GM23338 (cell line): ENCODE data around the gene XIRP2. TPM values are rescaled to one million over a fixed set of nuclear protein-coding genes. Genes with fewer than 3 reads are reported as not detected.

ENCODE experiments used
- ATAC-seq: fragments of 200-7000 bp; cut with Tn5 transposase; 3 replicates; pipeline ENCODE4 v1.9.1; 2020
- DNase-seq: peaks from one replicate; pipeline ENCODE4 v3.0.0-alpha.2; 2015; ENCODE audit warnings: low spot score
- H2AFZ ChIP-seq: fragments of 200-600 bp; sonication (generic); 2 replicates; pipeline ENCODE4 v1.8.0; 2016; ENCODE audit warnings: antibody characterized with exemption, mild to moderate bottlenecking, moderate library complexity
- H3F3A ChIP-seq: fragments of 200-600 bp; sonication (generic); replicated peaks from 2 replicates; pipeline ENCODE4 v1.8.0; 2017; ENCODE audit warnings: antibody characterized with exemption, mixed run types, low read depth
- H3K27ac ChIP-seq: fragments of 200-600 bp; sonication (generic); 2 replicates; pipeline ENCODE4 v1.6.1; 2016; ENCODE audit warnings: low read depth
- H3K27me3 ChIP-seq: fragments of 200-600 bp; sonication (generic); 2 replicates; pipeline ENCODE4 v1.8.0; 2016; ENCODE audit warnings: mild to moderate bottlenecking, mixed run types, moderate library complexity; ENCODE audit not compliant: insufficient read depth
- H3K36me3 ChIP-seq: fragments of 200-600 bp; sonication (generic); 2 replicates; pipeline ENCODE4 v1.8.0; 2016; ENCODE audit warnings: mild to moderate bottlenecking; ENCODE audit not compliant: insufficient read depth
- H3K4me1 ChIP-seq: fragments of 200-600 bp; sonication (generic); 2 replicates; pipeline ENCODE4 v1.8.0; 2016; ENCODE audit warnings: mild to moderate bottlenecking, moderate library complexity; ENCODE audit not compliant: insufficient read depth
- H3K4me2 ChIP-seq: fragments of 200-600 bp; sonication (generic); 2 replicates; pipeline ENCODE4 v1.7.1; 2017; ENCODE audit warnings: mixed run types
- H3K4me3 ChIP-seq: fragments of 200-600 bp; sonication (generic); 2 replicates; pipeline ENCODE4 v1.6.1; 2016; ENCODE audit warnings: mixed run types
- H3K79me2 ChIP-seq: fragments of 200-600 bp; sonication (generic); replicated peaks from 2 replicates; pipeline ENCODE4 v1.8.0; 2017; ENCODE audit warnings: mild to moderate bottlenecking; ENCODE audit not compliant: insufficient read depth
- H3K9me2 ChIP-seq: fragments of 200-600 bp; sonication (generic); 2 replicates; pipeline ENCODE4 v1.8.0; 2017; ENCODE audit not compliant: insufficient read depth
- H4K20me1 ChIP-seq: fragments of 200-600 bp; sonication (generic); replicated peaks from 2 replicates; pipeline ENCODE4 v1.8.0; 2017; ENCODE audit warnings: mild to moderate bottlenecking; ENCODE audit not compliant: insufficient read depth
- H3K27ac Mint-ChIP-seq: 2 replicates; pipeline ENCODE4 v1.8.0; 2020; ENCODE audit warnings: inconsistent platforms, mild to moderate bottlenecking, moderate library complexity, mixed read lengths
- H3K27me3 Mint-ChIP-seq: 3 replicates; pipeline ENCODE4 v1.8.0; 2022; ENCODE audit warnings: low read depth, mild to moderate bottlenecking, moderate library complexity, mixed read lengths, inconsistent platforms; ENCODE audit not compliant: insufficient read depth, poor library complexity
- H3K36me3 Mint-ChIP-seq: 3 replicates; pipeline ENCODE4 v1.8.0; 2021; ENCODE audit warnings: low read depth, mild to moderate bottlenecking, inconsistent platforms, moderate library complexity, mixed read lengths
- H3K4me1 Mint-ChIP-seq: 3 replicates; pipeline ENCODE4 v1.8.0; 2020; ENCODE audit warnings: mild to moderate bottlenecking, inconsistent platforms, mixed read lengths
- H3K4me3 Mint-ChIP-seq: 3 replicates; pipeline ENCODE4 v1.8.0; 2021; ENCODE audit warnings: moderate library complexity, mild to moderate bottlenecking, inconsistent platforms, mixed read lengths
- H3K9me3 Mint-ChIP-seq: 3 replicates; pipeline ENCODE4 v1.8.0; 2020; ENCODE audit warnings: moderate library complexity, mild to moderate bottlenecking, inconsistent platforms, mixed read lengths
- JUNB ChIP-seq: IDR thresholded peaks from one replicate; pipeline ENCODE4 v1.6.1; 2016; ENCODE audit warnings: antibody characterized with exemption; ENCODE audit not compliant: unreplicated experiment
- polyA plus RNA-seq: library from polyadenylated mRNA; unstranded; fragments of >200 nt; fragmentation: Nextera tagmentation; extraction: Ambion mirVana; gene quantifications from 2 replicates; pipeline ENCODE4 v1.2.1, GENCODE V29; 2016
- total RNA-seq: library from RNA; depleted of rRNA; stranded (reverse); fragments of >200 nt; shearing (Covaris generic); gene quantifications from 2 replicates; pipeline ENCODE4 v1.2.3, GENCODE V29; 2014
- TF ChIP-seq, protein P1 (sequence below): fragments of 250-450 bp; sonication (Bioruptor Pico); IDR thresholded peaks from 2 replicates; pipeline ENCODE4 v1.5.0; 2020; ENCODE audit warnings: mild to moderate bottlenecking, moderate library complexity
- TF ChIP-seq, protein P2 (sequence below): IDR thresholded peaks from one replicate; pipeline ENCODE4 v1.6.1; 2018; ENCODE audit warnings: antibody characterized with exemption; ENCODE audit not compliant: unreplicated experiment

Gene XIRP2
- total and polyA plus RNA-seq, 2 experiments from 2014 or later, result 0.17 to 0.31 TPM

DNA sequence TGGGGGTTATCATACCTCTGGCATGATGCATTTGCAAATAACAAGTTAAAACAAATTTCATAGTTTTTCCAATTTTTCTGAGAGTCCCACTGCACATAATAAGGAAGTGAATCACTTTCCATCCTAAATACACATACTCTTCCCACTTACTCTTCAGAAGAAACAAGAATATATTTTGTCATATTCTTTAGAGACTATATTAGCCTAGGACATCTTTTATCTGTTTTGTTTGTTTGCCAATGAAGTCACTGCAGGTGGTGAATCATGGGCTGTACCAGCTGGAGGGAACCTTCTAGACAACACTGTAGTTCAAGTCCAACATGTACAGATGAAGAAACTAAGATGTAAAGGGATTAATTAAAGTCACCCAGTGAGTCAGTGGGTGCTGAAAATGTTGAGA, 116.8 kb downstream of the XIRP2 start:
- no peaks in the 10 kb centered on the region for H3K27me3 ChIP-seq
- H3K9me2 ChIP-seq, result no peaks in the 10 kb centered on the region
- H3K79me2 ChIP-seq, result no peaks in the 10 kb centered on the region
- H3K36me3 ChIP-seq, result no peaks in the 10 kb centered on the region
- ATAC-seq (no peak), DNase-seq (no peak)
- H3K4me2 ChIP-seq, result no peak overlapping the region
- no peaks in the 10 kb centered on the region for H3K4me1 ChIP-seq
- H2AFZ ChIP-seq, result no peak overlapping the region
- no peak overlapping the region for H3K27ac ChIP-seq
- no peaks in the 10 kb centered on the region for H3K27me3 Mint-ChIP-seq
- H3K36me3 Mint-ChIP-seq, result no peaks in the 10 kb centered on the region
- no peak overlapping the region for H3K4me3 ChIP-seq
- no peaks in the 10 kb centered on the region; the same call in 2 of the 3 replicates for H3K9me3 Mint-ChIP-seq
- TF ChIP-seq, protein P1, sequence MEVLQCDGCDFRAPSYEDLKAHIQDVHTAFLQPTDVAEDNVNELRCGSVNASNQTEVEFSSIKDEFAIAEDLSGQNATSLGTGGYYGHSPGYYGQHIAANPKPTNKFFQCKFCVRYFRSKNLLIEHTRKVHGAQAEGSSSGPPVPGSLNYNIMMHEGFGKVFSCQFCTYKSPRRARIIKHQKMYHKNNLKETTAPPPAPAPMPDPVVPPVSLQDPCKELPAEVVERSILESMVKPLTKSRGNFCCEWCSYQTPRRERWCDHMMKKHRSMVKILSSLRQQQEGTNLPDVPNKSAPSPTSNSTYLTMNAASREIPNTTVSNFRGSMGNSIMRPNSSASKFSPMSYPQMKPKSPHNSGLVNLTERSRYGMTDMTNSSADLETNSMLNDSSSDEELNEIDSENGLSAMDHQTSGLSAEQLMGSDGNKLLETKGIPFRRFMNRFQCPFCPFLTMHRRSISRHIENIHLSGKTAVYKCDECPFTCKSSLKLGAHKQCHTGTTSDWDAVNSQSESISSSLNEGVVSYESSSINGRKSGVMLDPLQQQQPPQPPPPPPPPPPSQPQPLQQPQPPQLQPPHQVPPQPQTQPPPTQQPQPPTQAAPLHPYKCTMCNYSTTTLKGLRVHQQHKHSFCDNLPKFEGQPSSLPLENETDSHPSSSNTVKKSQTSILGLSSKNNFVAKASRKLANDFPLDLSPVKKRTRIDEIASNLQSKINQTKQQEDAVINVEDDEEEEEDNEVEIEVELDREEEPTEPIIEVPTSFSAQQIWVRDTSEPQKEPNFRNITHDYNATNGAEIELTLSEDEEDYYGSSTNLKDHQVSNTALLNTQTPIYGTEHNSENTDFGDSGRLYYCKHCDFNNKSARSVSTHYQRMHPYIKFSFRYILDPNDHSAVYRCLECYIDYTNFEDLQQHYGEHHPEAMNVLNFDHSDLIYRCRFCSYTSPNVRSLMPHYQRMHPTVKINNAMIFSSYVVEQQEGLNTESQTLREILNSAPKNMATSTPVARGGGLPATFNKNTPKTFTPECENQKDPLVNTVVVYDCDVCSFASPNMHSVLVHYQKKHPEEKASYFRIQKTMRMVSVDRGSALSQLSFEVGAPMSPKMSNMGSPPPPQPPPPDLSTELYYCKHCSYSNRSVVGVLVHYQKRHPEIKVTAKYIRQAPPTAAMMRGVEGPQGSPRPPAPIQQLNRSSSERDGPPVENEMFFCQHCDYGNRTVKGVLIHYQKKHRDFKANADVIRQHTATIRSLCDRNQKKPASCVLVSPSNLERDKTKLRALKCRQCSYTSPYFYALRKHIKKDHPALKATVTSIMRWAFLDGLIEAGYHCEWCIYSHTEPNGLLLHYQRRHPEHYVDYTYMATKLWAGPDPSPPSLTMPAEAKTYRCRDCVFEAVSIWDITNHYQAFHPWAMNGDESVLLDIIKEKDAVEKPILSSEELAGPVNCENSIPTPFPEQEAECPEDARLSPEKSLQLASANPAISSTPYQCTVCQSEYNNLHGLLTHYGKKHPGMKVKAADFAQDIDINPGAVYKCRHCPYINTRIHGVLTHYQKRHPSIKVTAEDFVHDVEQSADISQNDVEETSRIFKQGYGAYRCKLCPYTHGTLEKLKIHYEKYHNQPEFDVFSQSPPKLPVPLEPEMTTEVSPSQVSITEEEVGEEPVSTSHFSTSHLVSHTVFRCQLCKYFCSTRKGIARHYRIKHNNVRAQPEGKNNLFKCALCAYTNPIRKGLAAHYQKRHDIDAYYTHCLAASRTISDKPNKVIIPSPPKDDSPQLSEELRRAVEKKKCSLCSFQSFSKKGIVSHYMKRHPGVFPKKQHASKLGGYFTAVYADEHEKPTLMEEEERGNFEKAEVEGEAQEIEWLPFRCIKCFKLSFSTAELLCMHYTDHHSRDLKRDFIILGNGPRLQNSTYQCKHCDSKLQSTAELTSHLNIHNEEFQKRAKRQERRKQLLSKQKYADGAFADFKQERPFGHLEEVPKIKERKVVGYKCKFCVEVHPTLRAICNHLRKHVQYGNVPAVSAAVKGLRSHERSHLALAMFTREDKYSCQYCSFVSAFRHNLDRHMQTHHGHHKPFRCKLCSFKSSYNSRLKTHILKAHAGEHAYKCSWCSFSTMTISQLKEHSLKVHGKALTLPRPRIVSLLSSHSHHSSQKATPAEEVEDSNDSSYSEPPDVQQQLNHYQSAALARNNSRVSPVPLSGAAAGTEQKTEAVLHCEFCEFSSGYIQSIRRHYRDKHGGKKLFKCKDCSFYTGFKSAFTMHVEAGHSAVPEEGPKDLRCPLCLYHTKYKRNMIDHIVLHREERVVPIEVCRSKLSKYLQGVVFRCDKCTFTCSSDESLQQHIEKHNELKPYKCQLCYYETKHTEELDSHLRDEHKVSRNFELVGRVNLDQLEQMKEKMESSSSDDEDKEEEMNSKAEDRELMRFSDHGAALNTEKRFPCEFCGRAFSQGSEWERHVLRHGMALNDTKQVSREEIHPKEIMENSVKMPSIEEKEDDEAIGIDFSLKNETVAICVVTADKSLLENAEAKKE (CRISPR knock-in tag), result no peak
- TF ChIP-seq, protein P2, sequence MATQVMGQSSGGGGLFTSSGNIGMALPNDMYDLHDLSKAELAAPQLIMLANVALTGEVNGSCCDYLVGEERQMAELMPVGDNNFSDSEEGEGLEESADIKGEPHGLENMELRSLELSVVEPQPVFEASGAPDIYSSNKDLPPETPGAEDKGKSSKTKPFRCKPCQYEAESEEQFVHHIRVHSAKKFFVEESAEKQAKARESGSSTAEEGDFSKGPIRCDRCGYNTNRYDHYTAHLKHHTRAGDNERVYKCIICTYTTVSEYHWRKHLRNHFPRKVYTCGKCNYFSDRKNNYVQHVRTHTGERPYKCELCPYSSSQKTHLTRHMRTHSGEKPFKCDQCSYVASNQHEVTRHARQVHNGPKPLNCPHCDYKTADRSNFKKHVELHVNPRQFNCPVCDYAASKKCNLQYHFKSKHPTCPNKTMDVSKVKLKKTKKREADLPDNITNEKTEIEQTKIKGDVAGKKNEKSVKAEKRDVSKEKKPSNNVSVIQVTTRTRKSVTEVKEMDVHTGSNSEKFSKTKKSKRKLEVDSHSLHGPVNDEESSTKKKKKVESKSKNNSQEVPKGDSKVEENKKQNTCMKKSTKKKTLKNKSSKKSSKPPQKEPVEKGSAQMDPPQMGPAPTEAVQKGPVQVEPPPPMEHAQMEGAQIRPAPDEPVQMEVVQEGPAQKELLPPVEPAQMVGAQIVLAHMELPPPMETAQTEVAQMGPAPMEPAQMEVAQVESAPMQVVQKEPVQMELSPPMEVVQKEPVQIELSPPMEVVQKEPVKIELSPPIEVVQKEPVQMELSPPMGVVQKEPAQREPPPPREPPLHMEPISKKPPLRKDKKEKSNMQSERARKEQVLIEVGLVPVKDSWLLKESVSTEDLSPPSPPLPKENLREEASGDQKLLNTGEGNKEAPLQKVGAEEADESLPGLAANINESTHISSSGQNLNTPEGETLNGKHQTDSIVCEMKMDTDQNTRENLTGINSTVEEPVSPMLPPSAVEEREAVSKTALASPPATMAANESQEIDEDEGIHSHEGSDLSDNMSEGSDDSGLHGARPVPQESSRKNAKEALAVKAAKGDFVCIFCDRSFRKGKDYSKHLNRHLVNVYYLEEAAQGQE, result no peak
- TF ChIP-seq JUNB, result no peak
- no peaks in the 10 kb centered on the region for H3F3A ChIP-seq
- H3K4me1 Mint-ChIP-seq, result no peaks in the 10 kb centered on the region
- no peak overlapping the region for H3K27ac Mint-ChIP-seq
- no peak overlapping the region for H3K4me3 Mint-ChIP-seq
- no peaks in the 10 kb centered on the region for H4K20me1 ChIP-seq
